ENCODE data around the gene C19orf25. TPM values are rescaled to one million over a fixed set of nuclear protein-coding genes. Genes with fewer than 3 reads are reported as not detected.
A peak's percentile ranks its signal among the peaks of the same experiment; 100 is the strongest.

C19orf25 gene
- total RNA-seq, 1 donor from 2014 or later, result 29.2 TPM

GRCh38 chr19:1475751-1476437, 3.1 kb downstream of the C19orf25 start:
- Mint-ChIP-seq H3K27ac (ENCODE audit: unreplicated experiment) (no peak overlapping the region), H3K27me3 (ENCODE audit: unreplicated experiment) (peaks cover 36% of the 10 kb centered on the region), H3K9me3 (ENCODE audit: unreplicated experiment) (peaks cover 35% of the 10 kb centered on the region), H3K4me1 (ENCODE audit: low read depth, unreplicated experiment) (peaks cover 9% of the 10 kb centered on the region), H3K4me3 (ENCODE audit: unreplicated experiment) (no peak overlapping the region), H3K36me3 (ENCODE audit: unreplicated experiment) (no peaks in the 10 kb centered on the region)
- no peak for TF ChIP-seq CTCF (IDR thresholded peaks at IDR 0.05; ENCODE audit: partially characterized antibody, unreplicated experiment)
- DNase-seq, result no peak

- no peak for TF ChIP-seq CTCF (IDR thresholded peaks at IDR 0.05; ENCODE audit: partially characterized antibody, unreplicated experiment)
- Mint-ChIP-seq H3K27me3 (ENCODE audit: unreplicated experiment) (peaks cover 38% of the 10 kb centered on the region), H3K27ac (ENCODE audit: unreplicated experiment) (no peak overlapping the region), H3K4me3 (ENCODE audit: unreplicated experiment) (no peak overlapping the region), H3K36me3 (ENCODE audit: unreplicated experiment) (no peaks in the 10 kb centered on the region), H3K4me1 (ENCODE audit: low read depth, unreplicated experiment) (peaks cover 9% of the 10 kb centered on the region), H3K9me3 (ENCODE audit: unreplicated experiment) (peaks cover 31% of the 10 kb centered on the region)
- DNase-seq, result no peak
These were observed 4.2 kb downstream of the C19orf25 start for GRCh38 chr19:1474765-1475351.

GRCh38 chr19:1474011-1474764, 4.8 kb downstream of the C19orf25 start:
- TF ChIP-seq CTCF (IDR thresholded peaks at IDR 0.05; ENCODE audit: partially characterized antibody, unreplicated experiment), result no peak
- Mint-ChIP-seq H3K9me3 (ENCODE audit: unreplicated experiment) (peaks cover 29% of the 10 kb centered on the region), H3K27me3 (ENCODE audit: unreplicated experiment) (peaks cover 38% of the 10 kb centered on the region), H3K36me3 (ENCODE audit: unreplicated experiment) (no peaks in the 10 kb centered on the region), H3K4me1 (ENCODE audit: low read depth, unreplicated experiment) (peaks cover 8% of the 10 kb centered on the region), H3K4me3 (ENCODE audit: unreplicated experiment) (no peak overlapping the region), H3K27ac (ENCODE audit: unreplicated experiment) (peak overlapping the region; percentile 48)
- no peak for DNase-seq

- TF ChIP-seq CTCF (IDR thresholded peaks at IDR 0.05; ENCODE audit: partially characterized antibody, unreplicated experiment), result no peak
- H3K27ac Mint-ChIP-seq (ENCODE audit: unreplicated experiment), result peak overlapping the region; percentile 98
- peak overlapping the region; percentile 79 for H3K4me3 Mint-ChIP-seq (ENCODE audit: unreplicated experiment)
- peaks cover 7% of the 10 kb centered on the region for H3K4me1 Mint-ChIP-seq (ENCODE audit: low read depth, unreplicated experiment)
- peak; percentile 55 for DNase-seq
- H3K27me3 Mint-ChIP-seq (ENCODE audit: unreplicated experiment), result peaks cover 36% of the 10 kb centered on the region
- no peaks in the 10 kb centered on the region for H3K36me3 Mint-ChIP-seq (ENCODE audit: unreplicated experiment)
- peaks cover 28% of the 10 kb centered on the region for H3K9me3 Mint-ChIP-seq (ENCODE audit: unreplicated experiment)
These were observed 5.7 kb downstream of the C19orf25 start for GRCh38 chr19:1473085-1473851.

All from glutamatergic neuron (in vitro differentiated cells).